GM23338 (cell line): ENCODE results near the gene SARM1. TPM values are rescaled to one million over a fixed set of nuclear protein-coding genes. Genes with fewer than 3 reads are reported as not detected.

Experiments
- ATAC-seq: fragments of 200-7000 bp; cut with Tn5 transposase; 3 replicates; pipeline ENCODE4 v1.9.1; 2020
- DNase-seq: peaks from one replicate; pipeline ENCODE4 v3.0.0-alpha.2; 2015; ENCODE audit warnings: low spot score
- H2AFZ ChIP-seq: fragments of 200-600 bp; sonication (generic); 2 replicates; pipeline ENCODE4 v1.8.0; 2016; ENCODE audit warnings: antibody characterized with exemption, mild to moderate bottlenecking, moderate library complexity
- H3F3A ChIP-seq: fragments of 200-600 bp; sonication (generic); replicated peaks from 2 replicates; pipeline ENCODE4 v1.8.0; 2017; ENCODE audit warnings: antibody characterized with exemption, mixed run types, low read depth
- H3K27ac ChIP-seq: fragments of 200-600 bp; sonication (generic); 2 replicates; pipeline ENCODE4 v1.6.1; 2016; ENCODE audit warnings: low read depth
- H3K27me3 ChIP-seq: fragments of 200-600 bp; sonication (generic); 2 replicates; pipeline ENCODE4 v1.8.0; 2016; ENCODE audit warnings: mild to moderate bottlenecking, mixed run types, moderate library complexity; ENCODE audit not compliant: insufficient read depth
- H3K36me3 ChIP-seq: fragments of 200-600 bp; sonication (generic); 2 replicates; pipeline ENCODE4 v1.8.0; 2016; ENCODE audit warnings: mild to moderate bottlenecking; ENCODE audit not compliant: insufficient read depth
- H3K4me1 ChIP-seq: fragments of 200-600 bp; sonication (generic); 2 replicates; pipeline ENCODE4 v1.8.0; 2016; ENCODE audit warnings: mild to moderate bottlenecking, moderate library complexity; ENCODE audit not compliant: insufficient read depth
- H3K4me2 ChIP-seq: fragments of 200-600 bp; sonication (generic); 2 replicates; pipeline ENCODE4 v1.7.1; 2017; ENCODE audit warnings: mixed run types
- H3K4me3 ChIP-seq: fragments of 200-600 bp; sonication (generic); 2 replicates; pipeline ENCODE4 v1.6.1; 2016; ENCODE audit warnings: mixed run types
- H3K79me2 ChIP-seq: fragments of 200-600 bp; sonication (generic); replicated peaks from 2 replicates; pipeline ENCODE4 v1.8.0; 2017; ENCODE audit warnings: mild to moderate bottlenecking; ENCODE audit not compliant: insufficient read depth
- H3K9me2 ChIP-seq: fragments of 200-600 bp; sonication (generic); 2 replicates; pipeline ENCODE4 v1.8.0; 2017; ENCODE audit not compliant: insufficient read depth
- H4K20me1 ChIP-seq: fragments of 200-600 bp; sonication (generic); replicated peaks from 2 replicates; pipeline ENCODE4 v1.8.0; 2017; ENCODE audit warnings: mild to moderate bottlenecking; ENCODE audit not compliant: insufficient read depth
- H3K27ac Mint-ChIP-seq: 2 replicates; pipeline ENCODE4 v1.8.0; 2020; ENCODE audit warnings: inconsistent platforms, mild to moderate bottlenecking, moderate library complexity, mixed read lengths
- H3K27me3 Mint-ChIP-seq: 3 replicates; pipeline ENCODE4 v1.8.0; 2022; ENCODE audit warnings: low read depth, mild to moderate bottlenecking, moderate library complexity, mixed read lengths, inconsistent platforms; ENCODE audit not compliant: insufficient read depth, poor library complexity
- H3K36me3 Mint-ChIP-seq: 3 replicates; pipeline ENCODE4 v1.8.0; 2021; ENCODE audit warnings: low read depth, mild to moderate bottlenecking, inconsistent platforms, moderate library complexity, mixed read lengths
- H3K4me1 Mint-ChIP-seq: 3 replicates; pipeline ENCODE4 v1.8.0; 2020; ENCODE audit warnings: mild to moderate bottlenecking, inconsistent platforms, mixed read lengths
- H3K4me3 Mint-ChIP-seq: 3 replicates; pipeline ENCODE4 v1.8.0; 2021; ENCODE audit warnings: moderate library complexity, mild to moderate bottlenecking, inconsistent platforms, mixed read lengths
- H3K9me3 Mint-ChIP-seq: 3 replicates; pipeline ENCODE4 v1.8.0; 2020; ENCODE audit warnings: moderate library complexity, mild to moderate bottlenecking, inconsistent platforms, mixed read lengths
- CTCF ChIP-seq, 2 experiments: fragments of 200-600 bp in 1 of 2; sonication (generic) in 1 of 2; conservative IDR thresholded peaks; 2 replicates each; pipeline versions ENCODE4 v1.5.1 to v1.6.1; 2016 to 2017; ENCODE audit warnings: antibody characterized with exemption in 2 of 2, low read depth in 2 of 2, mild to moderate bottlenecking in 2 of 2, moderate library complexity in 1 of 2
- EZH2 ChIP-seq: fragments of 200-600 bp; sonication (generic); IDR thresholded peaks from one replicate; pipeline ENCODE4 v1.8.0; 2017; ENCODE audit warnings: antibody characterized with exemption, mild to moderate bottlenecking, low read depth; ENCODE audit not compliant: unreplicated experiment
- EZH2phosphoT487 ChIP-seq: fragments of 200-600 bp; sonication (generic); IDR thresholded peaks from one replicate; pipeline ENCODE4 v1.8.1; 2018; ENCODE audit warnings: antibody characterized with exemption; ENCODE audit not compliant: unreplicated experiment
- JUNB ChIP-seq: IDR thresholded peaks from one replicate; pipeline ENCODE4 v1.6.1; 2016; ENCODE audit warnings: antibody characterized with exemption; ENCODE audit not compliant: unreplicated experiment
- POLR2AphosphoS5 ChIP-seq: IDR thresholded peaks from 2 replicates; pipeline ENCODE4 v1.6.1; 2016; ENCODE audit warnings: antibody characterized with exemption, low read depth
- REST ChIP-seq: IDR thresholded peaks from one replicate; pipeline ENCODE4 v1.6.1; 2018; ENCODE audit warnings: antibody characterized with exemption; ENCODE audit not compliant: unreplicated experiment
- STAT1 ChIP-seq: IDR thresholded peaks from one replicate; pipeline ENCODE4 v1.6.1; 2016; ENCODE audit warnings: antibody characterized with exemption; ENCODE audit not compliant: unreplicated experiment
- ZNF114 ChIP-seq: fragments of 250-450 bp; sonication (Bioruptor Pico); IDR thresholded peaks from 2 replicates; pipeline ENCODE4 v1.5.0; 2020; ENCODE audit warnings: mild to moderate bottlenecking, moderate library complexity
- ZNF331 ChIP-seq: fragments of 250-450 bp; sonication (Bioruptor Pico); IDR thresholded peaks from 2 replicates; pipeline ENCODE4 v1.5.0; 2020; ENCODE audit warnings: low read depth, mild to moderate bottlenecking, moderate library complexity
- polyA plus RNA-seq: library from polyadenylated mRNA; unstranded; fragments of >200 nt; fragmentation: Nextera tagmentation; extraction: Ambion mirVana; gene quantifications from 2 replicates; pipeline ENCODE4 v1.2.1, GENCODE V29; 2016
- total RNA-seq: library from RNA; depleted of rRNA; stranded (reverse); fragments of >200 nt; shearing (Covaris generic); gene quantifications from 2 replicates; pipeline ENCODE4 v1.2.3, GENCODE V29; 2014
- TF ChIP-seq, protein P1 (sequence below): IDR thresholded peaks from 2 replicates; pipeline ENCODE4 v1.6.1; 2016; ENCODE audit warnings: antibody characterized with exemption
- TF ChIP-seq, protein P2 (sequence below): fragments of 250-450 bp; sonication (Bioruptor Pico); IDR thresholded peaks from 2 replicates; pipeline ENCODE4 v1.5.0; 2020; ENCODE audit warnings: mild to moderate bottlenecking, moderate library complexity

Gene SARM1
- total and polyA plus RNA-seq, 2 experiments from 2014 or later, result 0.89 to 15.3 TPM

DNA sequence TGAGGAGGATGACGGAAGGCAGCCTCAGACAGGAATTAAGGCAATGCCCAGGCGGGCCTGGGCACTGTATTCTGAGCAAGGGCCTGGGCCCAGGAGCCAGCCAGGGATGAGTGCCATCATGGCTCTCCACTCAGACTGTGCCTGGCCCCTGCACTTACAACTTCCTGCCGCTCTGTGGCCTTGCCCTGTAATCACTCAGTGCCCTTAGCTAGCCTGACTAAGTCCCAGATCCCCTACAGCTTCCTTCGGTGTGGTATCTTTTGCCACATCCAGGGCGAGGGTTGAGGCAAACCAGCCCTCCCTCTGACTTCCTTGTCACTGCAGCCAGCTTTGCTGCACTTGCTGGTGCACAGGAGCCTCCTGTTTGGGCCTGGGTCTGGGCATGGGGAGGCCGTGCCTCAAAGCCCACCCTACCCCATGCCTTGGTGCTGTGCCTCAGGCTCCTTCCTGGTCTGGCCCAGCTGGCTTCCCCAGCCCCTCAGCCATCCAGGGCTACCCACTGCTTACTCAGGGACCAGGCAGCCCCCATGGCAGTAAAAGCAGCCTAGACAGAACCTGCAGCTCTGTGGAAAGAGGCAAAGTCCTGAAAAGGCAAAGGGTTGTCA is 25.2 kb downstream of the SARM1 start (continued):
- TF ChIP-seq CTCF (conservative IDR thresholded peaks at IDR 0.05; ENCODE audit: low read depth in 2 of 2) (no peak), EZH2 (no peak), STAT1 (no peak), ZNF331 (CRISPR knock-in tag) (no peak), ZNF114 (CRISPR knock-in tag) (no peak)
- TF ChIP-seq, protein P1, sequence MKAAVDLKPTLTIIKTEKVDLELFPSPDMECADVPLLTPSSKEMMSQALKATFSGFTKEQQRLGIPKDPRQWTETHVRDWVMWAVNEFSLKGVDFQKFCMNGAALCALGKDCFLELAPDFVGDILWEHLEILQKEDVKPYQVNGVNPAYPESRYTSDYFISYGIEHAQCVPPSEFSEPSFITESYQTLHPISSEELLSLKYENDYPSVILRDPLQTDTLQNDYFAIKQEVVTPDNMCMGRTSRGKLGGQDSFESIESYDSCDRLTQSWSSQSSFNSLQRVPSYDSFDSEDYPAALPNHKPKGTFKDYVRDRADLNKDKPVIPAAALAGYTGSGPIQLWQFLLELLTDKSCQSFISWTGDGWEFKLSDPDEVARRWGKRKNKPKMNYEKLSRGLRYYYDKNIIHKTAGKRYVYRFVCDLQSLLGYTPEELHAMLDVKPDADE, result no peak

GRCh38 chr17:28397275-28397674 is 25.8 kb downstream of the SARM1 start:
- no peak for DNase-seq
- no peak overlapping the region for H3K4me3 ChIP-seq
- H3K4me1 ChIP-seq, result peaks cover 8% of the 10 kb centered on the region
- Mint-ChIP-seq H3K27ac (no peak overlapping the region), H3K4me3 (no peak overlapping the region), H3K9me3 (no peaks in the 10 kb centered on the region), H3K4me1 (peaks cover 18% of the 10 kb centered on the region), H3K36me3 (peaks cover 8% of the 10 kb centered on the region; the same call in 2 of the 3 replicates), H3K27me3 (peaks cover 14% of the 10 kb centered on the region)
- no peak for ATAC-seq
- no peaks in the 10 kb centered on the region for H3K36me3 ChIP-seq
- H3K4me2 ChIP-seq, result no peak overlapping the region
- TF ChIP-seq, protein P2, sequence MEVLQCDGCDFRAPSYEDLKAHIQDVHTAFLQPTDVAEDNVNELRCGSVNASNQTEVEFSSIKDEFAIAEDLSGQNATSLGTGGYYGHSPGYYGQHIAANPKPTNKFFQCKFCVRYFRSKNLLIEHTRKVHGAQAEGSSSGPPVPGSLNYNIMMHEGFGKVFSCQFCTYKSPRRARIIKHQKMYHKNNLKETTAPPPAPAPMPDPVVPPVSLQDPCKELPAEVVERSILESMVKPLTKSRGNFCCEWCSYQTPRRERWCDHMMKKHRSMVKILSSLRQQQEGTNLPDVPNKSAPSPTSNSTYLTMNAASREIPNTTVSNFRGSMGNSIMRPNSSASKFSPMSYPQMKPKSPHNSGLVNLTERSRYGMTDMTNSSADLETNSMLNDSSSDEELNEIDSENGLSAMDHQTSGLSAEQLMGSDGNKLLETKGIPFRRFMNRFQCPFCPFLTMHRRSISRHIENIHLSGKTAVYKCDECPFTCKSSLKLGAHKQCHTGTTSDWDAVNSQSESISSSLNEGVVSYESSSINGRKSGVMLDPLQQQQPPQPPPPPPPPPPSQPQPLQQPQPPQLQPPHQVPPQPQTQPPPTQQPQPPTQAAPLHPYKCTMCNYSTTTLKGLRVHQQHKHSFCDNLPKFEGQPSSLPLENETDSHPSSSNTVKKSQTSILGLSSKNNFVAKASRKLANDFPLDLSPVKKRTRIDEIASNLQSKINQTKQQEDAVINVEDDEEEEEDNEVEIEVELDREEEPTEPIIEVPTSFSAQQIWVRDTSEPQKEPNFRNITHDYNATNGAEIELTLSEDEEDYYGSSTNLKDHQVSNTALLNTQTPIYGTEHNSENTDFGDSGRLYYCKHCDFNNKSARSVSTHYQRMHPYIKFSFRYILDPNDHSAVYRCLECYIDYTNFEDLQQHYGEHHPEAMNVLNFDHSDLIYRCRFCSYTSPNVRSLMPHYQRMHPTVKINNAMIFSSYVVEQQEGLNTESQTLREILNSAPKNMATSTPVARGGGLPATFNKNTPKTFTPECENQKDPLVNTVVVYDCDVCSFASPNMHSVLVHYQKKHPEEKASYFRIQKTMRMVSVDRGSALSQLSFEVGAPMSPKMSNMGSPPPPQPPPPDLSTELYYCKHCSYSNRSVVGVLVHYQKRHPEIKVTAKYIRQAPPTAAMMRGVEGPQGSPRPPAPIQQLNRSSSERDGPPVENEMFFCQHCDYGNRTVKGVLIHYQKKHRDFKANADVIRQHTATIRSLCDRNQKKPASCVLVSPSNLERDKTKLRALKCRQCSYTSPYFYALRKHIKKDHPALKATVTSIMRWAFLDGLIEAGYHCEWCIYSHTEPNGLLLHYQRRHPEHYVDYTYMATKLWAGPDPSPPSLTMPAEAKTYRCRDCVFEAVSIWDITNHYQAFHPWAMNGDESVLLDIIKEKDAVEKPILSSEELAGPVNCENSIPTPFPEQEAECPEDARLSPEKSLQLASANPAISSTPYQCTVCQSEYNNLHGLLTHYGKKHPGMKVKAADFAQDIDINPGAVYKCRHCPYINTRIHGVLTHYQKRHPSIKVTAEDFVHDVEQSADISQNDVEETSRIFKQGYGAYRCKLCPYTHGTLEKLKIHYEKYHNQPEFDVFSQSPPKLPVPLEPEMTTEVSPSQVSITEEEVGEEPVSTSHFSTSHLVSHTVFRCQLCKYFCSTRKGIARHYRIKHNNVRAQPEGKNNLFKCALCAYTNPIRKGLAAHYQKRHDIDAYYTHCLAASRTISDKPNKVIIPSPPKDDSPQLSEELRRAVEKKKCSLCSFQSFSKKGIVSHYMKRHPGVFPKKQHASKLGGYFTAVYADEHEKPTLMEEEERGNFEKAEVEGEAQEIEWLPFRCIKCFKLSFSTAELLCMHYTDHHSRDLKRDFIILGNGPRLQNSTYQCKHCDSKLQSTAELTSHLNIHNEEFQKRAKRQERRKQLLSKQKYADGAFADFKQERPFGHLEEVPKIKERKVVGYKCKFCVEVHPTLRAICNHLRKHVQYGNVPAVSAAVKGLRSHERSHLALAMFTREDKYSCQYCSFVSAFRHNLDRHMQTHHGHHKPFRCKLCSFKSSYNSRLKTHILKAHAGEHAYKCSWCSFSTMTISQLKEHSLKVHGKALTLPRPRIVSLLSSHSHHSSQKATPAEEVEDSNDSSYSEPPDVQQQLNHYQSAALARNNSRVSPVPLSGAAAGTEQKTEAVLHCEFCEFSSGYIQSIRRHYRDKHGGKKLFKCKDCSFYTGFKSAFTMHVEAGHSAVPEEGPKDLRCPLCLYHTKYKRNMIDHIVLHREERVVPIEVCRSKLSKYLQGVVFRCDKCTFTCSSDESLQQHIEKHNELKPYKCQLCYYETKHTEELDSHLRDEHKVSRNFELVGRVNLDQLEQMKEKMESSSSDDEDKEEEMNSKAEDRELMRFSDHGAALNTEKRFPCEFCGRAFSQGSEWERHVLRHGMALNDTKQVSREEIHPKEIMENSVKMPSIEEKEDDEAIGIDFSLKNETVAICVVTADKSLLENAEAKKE, result no peak
- no peak for TF ChIP-seq REST
- TF ChIP-seq JUNB, result no peak
- TF ChIP-seq POLR2AphosphoS5, result no peak
- TF ChIP-seq ZNF114 (CRISPR knock-in tag), result no peak
- no peak for TF ChIP-seq EZH2phosphoT487
- no peak overlapping the region for H3K27ac ChIP-seq
- no peaks in the 10 kb centered on the region; the same call in 1 of the 2 replicates for H4K20me1 ChIP-seq
- H3K27me3 ChIP-seq, result no peaks in the 10 kb centered on the region; the same call in 1 of the 2 replicates
- no peaks in the 10 kb centered on the region for H3K79me2 ChIP-seq
- H3F3A ChIP-seq, result no peaks in the 10 kb centered on the region
- no peak overlapping the region for H2AFZ ChIP-seq
- H3K9me2 ChIP-seq, result no peaks in the 10 kb centered on the region
